K562 (cell line): Measurements from ENCODE around the gene GNA14. TPM values are rescaled to one million over a fixed set of nuclear protein-coding genes. Genes with fewer than 3 reads are reported as not detected.

Experiments
- ATAC-seq: fragments of 200-7000 bp; cut with Tn5 transposase; 3 replicates; pipeline ENCODE4 v1.9.1; 2020; ENCODE audit warnings: moderate library complexity
- BruUV-seq: library from RNA; stranded (reverse); fragments of 400-500 nt; replicated peaks from 2 replicates; lab custom pipeline; 2021; lab: Mats Ljungman, UMichigan
- CTCF ChIA-PET: fragments of 300-600 bp; formaldehyde crosslinking; extraction: SDS; loops from one replicate; lab custom pipeline; 2021; ENCODE audit warnings: low intra/inter-chr PET ratio; lab: Yijun Ruan, JAX
- POLR2A ChIA-PET: fragments of 300-600, 350-650 bp; sonication (Branson Sonifier 250); formaldehyde crosslinking; extraction: SDS; loops from one replicate; lab custom pipeline; 2021; ENCODE audit warnings: antibody characterized with exemption, inconsistent platforms; lab: Yijun Ruan, JAX
- DNase-seq, 4 experiments: peaks; one replicate each; pipeline versions ENCODE4 v3.0.0 to v3.0.0-alpha.2; 2011 to 2018; ENCODE audit warnings: low spot score in 3 of 4, mixed read lengths in 3 of 4; ENCODE audit errors: extremely low read depth in 1 of 4
- FAIRE-seq: peaks from 2 replicates; lab custom pipeline; 2011; peaks lifted over from hg19 to GRCh38; lab: Jason Lieb, UNC
- H2AFZ ChIP-seq: 2 replicates; pipeline ENCODE4 v1.6.0; 2011; ENCODE audit warnings: low read depth, low read length, control low read depth, inconsistent platforms
- H3K27ac ChIP-seq: fragments of 200-600 bp; 3 replicates; pipeline ENCODE4 v1.8.0; 2011; ENCODE audit warnings: low read depth, mild to moderate bottlenecking, control low read depth, inconsistent platforms, low read length, moderate library complexity, mixed read lengths; ENCODE audit errors: extremely low read depth
- H3K27me3 ChIP-seq, 2 experiments: fragments of 300-600 bp in 1 of 2; 2 replicates in 1 of 2; 3 replicates in 1 of 2; pipeline versions ENCODE4 v1.6.0 to v1.8.0; 2011; ENCODE audit warnings: inconsistent platforms in 2 of 2, low read length in 2 of 2, mild to moderate bottlenecking in 1 of 2, mixed read lengths in 1 of 2, moderate library complexity in 1 of 2; ENCODE audit not compliant: control insufficient read depth in 2 of 2, insufficient read depth in 2 of 2
- H3K36me3 ChIP-seq: fragments of 300-600 bp; 3 replicates; pipeline ENCODE4 v1.8.0; 2011; ENCODE audit warnings: mild to moderate bottlenecking, low read length, inconsistent platforms; ENCODE audit not compliant: control insufficient read depth, insufficient read depth
- H3K4me1 ChIP-seq, 2 experiments: fragments of 200-600 bp in 1 of 2; replicated peaks in 1 of 2; 2 replicates in 1 of 2; 3 replicates in 1 of 2; pipeline versions ENCODE4 v1.5.1 to v1.8.0; 2011; ENCODE audit warnings: inconsistent platforms in 2 of 2, low read length in 2 of 2, mild to moderate bottlenecking in 1 of 2, mixed read lengths in 1 of 2, moderate library complexity in 1 of 2; ENCODE audit not compliant: control insufficient read depth in 2 of 2, insufficient read depth in 2 of 2
- H3K4me2 ChIP-seq: 2 replicates; pipeline ENCODE4 v1.6.1; 2011; ENCODE audit warnings: low read length, control low read depth, inconsistent platforms, mixed read lengths; ENCODE audit not compliant: insufficient read depth
- H3K4me3 ChIP-seq: fragments of 200-600 bp; sonication (generic), shearing (Covaris generic); 2 replicates; pipeline ENCODE4 v1.5.1; 2016; ENCODE audit warnings: control low read depth, inconsistent platforms
- H3K79me2 ChIP-seq: fragments of 200-600 bp; 3 replicates; pipeline ENCODE4 v1.8.0; 2011; ENCODE audit warnings: low read length, inconsistent platforms; ENCODE audit not compliant: control insufficient read depth, insufficient read depth
- H3K9ac ChIP-seq, 2 experiments: 2 replicates each; pipeline versions ENCODE4 v1.6.0 to v1.6.1; 2011; ENCODE audit warnings: low read depth in 2 of 2, low read length in 2 of 2, control low read depth in 1 of 2, inconsistent platforms in 1 of 2, mild to moderate bottlenecking in 1 of 2, mixed read lengths in 1 of 2; ENCODE audit not compliant: insufficient read depth in 1 of 2
- H3K9me1 ChIP-seq: one replicate; pipeline ENCODE4 v1.6.0; 2011; ENCODE audit warnings: inconsistent platforms, mild to moderate bottlenecking, low read length, moderate library complexity; ENCODE audit not compliant: control insufficient read depth, insufficient read depth
- H3K9me3 ChIP-seq: replicated peaks from 2 replicates; pipeline ENCODE4 v1.5.1; 2011; ENCODE audit warnings: low read depth, low read length, inconsistent platforms; ENCODE audit not compliant: control insufficient read depth, insufficient read depth
- H4K20me1 ChIP-seq: replicated peaks from 2 replicates; pipeline ENCODE4 v1.6.1; 2011; ENCODE audit warnings: low read length, inconsistent platforms, mixed read lengths; ENCODE audit not compliant: control insufficient read depth, insufficient read depth
- CAMTA2 ChIP-seq: fragments of 250-450 bp; sonication (Bioruptor Pico); conservative IDR thresholded peaks from 2 replicates; pipeline ENCODE4 v1.5.1; 2022
- HLTF ChIP-seq: fragments of 450-650 bp; IDR thresholded peaks from 2 replicates; pipeline ENCODE4 v1.6.1; 2016
- TGIF2 ChIP-seq: sonication (generic); formaldehyde crosslinking; IDR thresholded peaks from 2 replicates; pipeline ENCODE4 v1.8.1; 2022; ENCODE audit warnings: mild to moderate bottlenecking, missing genetic modification reagents, moderate library complexity
- ZNF436 ChIP-seq: fragments of 250-450, 450-650 bp; sonication (Bioruptor Pico); formaldehyde crosslinking; IDR thresholded peaks from 2 replicates; pipeline ENCODE4 v1.7.0; 2020; ENCODE audit warnings: mild to moderate bottlenecking
- WGBS: fragments of 100-300 bp; shearing (Covaris generic); methylation state at CpG from one replicate; pipeline ENCODE4 v1.1.6; 2016; ENCODE audit warnings: low coverage, mixed read lengths; ENCODE audit not compliant: insufficient coverage; ENCODE audit errors: missing lambda C conversion rate; 5-methylcytosine and 5-hydroxymethylcytosine counted together
- in situ Hi-C: fragments of 300-500 bp; cut with MboI; formaldehyde crosslinking; loops from 4 replicates; pipeline ENCODE4 v1.15.0; 2018; ENCODE audit warnings: inconsistent platforms, mixed read lengths
- intact Hi-C: fragments of 100-400 bp; cut with micrococcal nuclease; formaldehyde crosslinking; loops from 2 replicates; pipeline ENCODE4 v1.14.2; 2022
- polyA plus RNA-seq, 8 experiments: library from polyadenylated mRNA; depleted of rRNA in 4 of 8; stranded (reverse) in 5 of 8; unstranded in 3 of 8; fragments of >200 nt; fragmentation: Nextera tagmentation in 2 of 8; fragmentation: Illumina TruSeq in 1 of 8; extraction: Ambion mirVana in 2 of 8; extraction: Trizol in 1 of 8; gene quantifications; 2 replicates each; pipeline versions ENCODE4 v1.2.1 to v1.2.3, GENCODE V29; 2011 to 2014; ENCODE audit warnings: inconsistent platforms in 1 of 8, missing spikeins in 1 of 8
- total RNA-seq, 7 experiments: library from RNA; depleted of rRNA in 6 of 7; stranded (reverse); fragments of >200 nt in 6 of 7; fragmentation: Illumina TruSeq in 2 of 7; extraction: Trizol in 2 of 7; gene quantifications; 2 replicates each; pipeline versions ENCODE4 v1.2.1 to v1.2.3, GENCODE V29; 2011 to 2021; ENCODE audit warnings: low replicate concordance in 1 of 7
- TF ChIP-seq, protein P1 (sequence below): fragments of 250-450 bp; sonication (Bioruptor Pico); IDR thresholded peaks from 2 replicates; pipeline ENCODE4 v1.8.0; 2022; ENCODE audit warnings: inconsistent platforms, mild to moderate bottlenecking, moderate library complexity, borderline replicate concordance

The GNA14 gene
- total and polyA plus RNA-seq, 9 of the 15 experiments (the other 6 are each of a cell fraction or from before 2014, with no cell fraction given) = 0.03 to 0.11 (median 0.03) TPM; not detected in 6

- Histone ChIP-seq H3K36me3 (no peaks in the 10 kb centered on the region), H3K9ac (no peak overlapping the region), H3K4me2 (no peak overlapping the region), H3K27me3 (no peaks in the 10 kb centered on the region; a peak in 1 of 5 replicates), H4K20me1 (no peaks in the 10 kb centered on the region), H3K4me3 (no peak overlapping the region), H3K27ac (no peak overlapping the region), H3K9me3 (no peaks in the 10 kb centered on the region), H2AFZ (no peak overlapping the region), H3K4me1 (no peaks in the 10 kb centered on the region), H3K79me2 (no peaks in the 10 kb centered on the region), H3K9me1 (no peaks in the 10 kb centered on the region)
- ATAC-seq = no peak
- 0% methylated on average over 3 of the region's 5 CpGs for WGBS
- DNase-seq = no peak
- POLR2A ChIA-PET = interaction anchor here (0.8 kb wide), 1 partner anchor 374 kb away, joined by 3 read pairs; no protein-coding TSS in a partner anchor
- no peak for FAIRE-seq
- no TSS peak for BruUV-seq
- CTCF ChIA-PET = no interaction called here
- TF ChIP-seq TGIF2 (CRISPR knock-in tag) = no peak
- no peak for TF ChIP-seq CAMTA2 (CRISPR knock-in tag)
- TF ChIP-seq HLTF = no peak
- no peak for TF ChIP-seq ZNF436 (CRISPR knock-in tag)
- TF ChIP-seq, protein P1, sequence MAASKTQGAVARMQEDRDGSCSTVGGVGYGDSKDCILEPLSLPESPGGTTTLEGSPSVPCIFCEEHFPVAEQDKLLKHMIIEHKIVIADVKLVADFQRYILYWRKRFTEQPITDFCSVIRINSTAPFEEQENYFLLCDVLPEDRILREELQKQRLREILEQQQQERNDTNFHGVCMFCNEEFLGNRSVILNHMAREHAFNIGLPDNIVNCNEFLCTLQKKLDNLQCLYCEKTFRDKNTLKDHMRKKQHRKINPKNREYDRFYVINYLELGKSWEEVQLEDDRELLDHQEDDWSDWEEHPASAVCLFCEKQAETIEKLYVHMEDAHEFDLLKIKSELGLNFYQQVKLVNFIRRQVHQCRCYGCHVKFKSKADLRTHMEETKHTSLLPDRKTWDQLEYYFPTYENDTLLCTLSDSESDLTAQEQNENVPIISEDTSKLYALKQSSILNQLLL (CRISPR knock-in tag) = no peak
- intact Hi-C loops = no loop called here
- in situ Hi-C loops = no loop called here
Measured at GRCh38 chr9:77680581-77680980, 32.5 kb upstream of the GNA14 start.
